ENCODE measurements around the gene SLC66A2. TPM values are rescaled to one million over a fixed set of nuclear protein-coding genes. Genes with fewer than 3 reads are reported as not detected.

Gene SLC66A2
- total RNA-seq, 1 experiment from 2014 or later = 13.0 TPM

GRCh38 chr18:79938196-79938595 lies 13.3 kb downstream of the SLC66A2 start:
- H3K4me1 Mint-ChIP-seq = peaks cover 2 to 8% of the 10 kb centered on the region in 2 experiments; a peak in 3 of 4 replicates
- no peak overlapping the region for H3K4ac ChIP-seq (ENCODE audit: low read depth, low read length)
- no peak overlapping the region for H2BK5ac ChIP-seq (ENCODE audit: insufficient read length, low read length)
- H3K27ac ChIP-seq (ENCODE audit: insufficient read length, low read depth, low read length) = no peak overlapping the region
- no peak overlapping the region for H2BK12ac ChIP-seq (ENCODE audit: insufficient read length, low read depth, low read length)
- H4K5ac ChIP-seq (ENCODE audit: insufficient read length, low read depth, low read length) = no peak overlapping the region
- no peaks in the 10 kb centered on the region for H3K79me2 ChIP-seq (ENCODE audit: insufficient read depth, low read length)
- H4K8ac ChIP-seq (replicated peaks; ENCODE audit: insufficient read length, low read depth, low read length) = no peak overlapping the region
- no peak overlapping the region for H2BK15ac ChIP-seq (ENCODE audit: low read depth, low read length)
- no peak overlapping the region for H2BK120ac ChIP-seq (ENCODE audit: low read depth, low read length, poor library complexity, severe bottlenecking)
- no peaks in the 10 kb centered on the region for H3K27me3 ChIP-seq (ENCODE audit: insufficient read depth, low read length)
- no peaks in the 10 kb centered on the region for H3K4me1 ChIP-seq (ENCODE audit: insufficient read depth, low read length)
- no peak overlapping the region for H2AK5ac ChIP-seq (ENCODE audit: insufficient read length, low read length)
- no peak overlapping the region for H3T11ph ChIP-seq (ENCODE audit: low read length)
- H3K56ac ChIP-seq (ENCODE audit: insufficient read length, low read depth, low read length) = no peak overlapping the region
- peaks cover 0 to 3% of the 10 kb centered on the region in 2 experiments; a peak in 4 of 5 replicates for H3K9me3 Mint-ChIP-seq
- peak; percentile 16 for DNase-seq
- H3K27ac Mint-ChIP-seq = no peak overlapping the region; a peak in 1 of 7 replicates
- no peak overlapping the region for H3K14ac ChIP-seq (ENCODE audit: insufficient read depth, low read length)
- TF ChIP-seq CTCF (conservative IDR thresholded peaks at IDR 0.05) = no peak
- H4K20me1 ChIP-seq (ENCODE audit: control insufficient read depth, insufficient read depth, insufficient read length) = peaks cover 3% of the 10 kb centered on the region
- H3K23ac ChIP-seq (ENCODE audit: insufficient read length, low read depth, low read length) = no peak overlapping the region
- no peak overlapping the region for H3K18ac ChIP-seq (ENCODE audit: insufficient read length, low read depth, low read length)
- H3K27me3 Mint-ChIP-seq (ENCODE audit: low read depth) = peaks cover 5% of the 10 kb centered on the region; the same call in 1 of the 2 replicates
- H3K79me1 ChIP-seq (ENCODE audit: insufficient read depth, low read depth, low read length, poor library complexity, severe bottlenecking) = no peaks in the 10 kb centered on the region
- H2BK20ac ChIP-seq (ENCODE audit: low read depth, low read length, poor library complexity, severe bottlenecking) = no peak overlapping the region
- WGBS (ENCODE audit: extremely low coverage, insufficient read length, low lambda C conversion rate) = no CpG with 5 or more reads among the region's 9 CpGs
- H3K23me2 ChIP-seq (ENCODE audit: insufficient read length, low read depth, low read length, poor library complexity, severe bottlenecking) = no peaks in the 10 kb centered on the region
- no peak overlapping the region for H2AFZ ChIP-seq (ENCODE audit: low read length)
- no peak overlapping the region for H3K4me3 Mint-ChIP-seq
- H3K9me3 ChIP-seq (ENCODE audit: control insufficient read depth, low read depth, low read length) = no peaks in the 10 kb centered on the region
- no peak overlapping the region for H3K4me2 ChIP-seq (ENCODE audit: insufficient read depth, insufficient read length, low read length)
- no peak overlapping the region for H3K9ac ChIP-seq (ENCODE audit: extremely low read depth, insufficient read length, low read length)
- peaks cover 0 to 37% (median 14%) of the 10 kb centered on the region in 3 experiments; a peak in 5 of 7 replicates for H3K36me3 Mint-ChIP-seq (ENCODE audit: insufficient read depth in 1 of 3, low read depth in 3 of 3)
- H4K91ac ChIP-seq (ENCODE audit: insufficient read length, low read depth, low read length) = no peak overlapping the region
